H1 (cell line): ENCODE data around the gene MAPK8. TPM values are rescaled to one million over a fixed set of nuclear protein-coding genes. Genes with fewer than 3 reads are reported as not detected.

Source experiments
- KDM4A ChIP-seq: IDR thresholded peaks from one replicate; pipeline ENCODE4 v1.7.1; 2012; ENCODE audit warnings: low read depth, mild to moderate bottlenecking, moderate library complexity, low read length, inconsistent platforms; ENCODE audit not compliant: severe bottlenecking
- polyA plus RNA-seq, 7 experiments: library from polyadenylated mRNA; depleted of rRNA in 3 of 7; stranded (reverse) in 5 of 7; unstranded in 2 of 7; fragments of >200 nt in 5 of 7; fragments of 200-250 nt in 2 of 7; gene quantifications; 1 replicate in 5 of 7; 2 replicates in 1 of 7; 4 replicates in 1 of 7; pipeline versions ENCODE4 v1.2.1 to v1.2.3, GENCODE V29; 2011 to 2013; ENCODE audit warnings: missing spikeins in 2 of 7, mixed read lengths in 2 of 7
- total RNA-seq: library from RNA; stranded (reverse); fragmentation: NEBNext Ultra II Directional; extraction: Animal tissue kit (Norgen Biotek cat#: 25700); gene quantifications from 2 replicates; pipeline ENCODE4 v1.2.1, GENCODE V29; 2021

Gene MAPK8
- total and polyA plus RNA-seq, 2 of the 8 experiments (the other 6 are each of a cell fraction or from before 2014, with no cell fraction given): 23.3 to 71.3 TPM

GRCh38 chr10:48289501-48290238 is 16.8 kb upstream of the MAPK8 start (continued):
- TF ChIP-seq KDM4A: no peak
